ENCODE results near the gene MED27. TPM values are rescaled to one million over a fixed set of nuclear protein-coding genes. Genes with fewer than 3 reads are reported as not detected.
A peak's percentile ranks its signal among the peaks of the same experiment; 100 is the strongest.

MED27 gene
- total and polyA plus RNA-seq, 9 of the 15 experiments (the other 6 are each of a cell fraction or from before 2014, with no cell fraction given) = 24.4 to 91.0 (median 36.1) TPM

DNA sequence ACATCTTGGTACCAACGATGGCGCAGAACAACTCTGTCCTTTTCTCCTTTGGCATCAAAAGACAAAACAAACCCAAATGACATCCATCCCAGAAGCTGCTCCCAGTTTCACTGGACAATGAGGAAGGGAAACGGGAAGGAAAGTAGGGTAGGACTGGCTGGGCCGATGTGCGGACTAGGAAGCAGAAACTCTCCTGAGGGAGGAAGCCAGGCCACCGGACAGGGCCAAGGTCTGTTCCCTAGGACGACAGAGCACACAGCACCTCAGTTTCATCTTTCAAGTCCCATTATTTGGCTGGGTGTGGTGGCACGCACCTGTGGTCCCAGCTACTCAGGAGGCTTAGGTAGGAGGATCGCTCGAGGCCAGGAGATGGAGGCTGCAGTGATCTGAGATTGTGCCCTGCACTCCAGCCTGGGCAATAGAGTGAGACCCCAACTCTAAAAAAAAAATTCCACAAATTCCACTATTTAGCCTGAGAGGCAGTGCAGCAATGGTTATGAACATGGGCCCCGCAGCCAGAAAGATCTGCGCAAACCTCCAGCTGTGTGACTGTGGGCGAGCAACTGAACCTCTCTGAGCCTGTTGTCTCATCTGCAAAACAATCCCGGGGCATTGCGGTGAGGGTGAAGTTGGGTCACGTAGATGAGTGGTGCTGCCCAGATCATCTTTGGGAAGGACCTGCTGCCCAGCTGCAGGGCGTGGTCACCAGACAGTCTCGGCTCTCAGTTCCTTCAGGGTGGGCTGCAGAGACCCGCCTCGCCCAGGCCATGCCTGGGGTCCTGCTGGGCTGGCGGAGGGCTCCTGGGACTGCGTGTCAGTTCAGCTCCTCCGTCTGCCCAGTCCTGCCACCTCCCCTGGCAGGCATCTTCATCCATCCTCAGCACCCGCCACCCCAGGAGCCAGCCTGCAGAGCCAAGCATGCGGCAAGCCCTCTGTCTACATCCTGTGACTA, 238.6 kb downstream of the MED27 start (continued):
- TF ChIP-seq AFF1 (IDR thresholded peaks at IDR 0.05; ENCODE audit: low read depth in 1 of 2, partially characterized antibody in 2 of 2) = no peak
- TF ChIP-seq ZNF354B (CRISPR knock-in tag; IDR thresholded peaks at IDR 0.05) = no peak
- TF ChIP-seq ELK1 (CRISPR knock-in tag; IDR thresholded peaks at IDR 0.05) = no peak
- TF ChIP-seq CAMTA2 (CRISPR knock-in tag; conservative IDR thresholded peaks at IDR 0.05) = no peak
- TF ChIP-seq ZNF583 (CRISPR knock-in tag; IDR thresholded peaks at IDR 0.05) = no peak
- no peak for TF ChIP-seq ZNF707 (CRISPR knock-in tag; conservative IDR thresholded peaks at IDR 0.05)
- TF ChIP-seq PHF8 (IDR thresholded peaks at IDR 0.05; ENCODE audit: borderline replicate concordance, low read length) = no peak
- TF ChIP-seq ZNF239 (CRISPR knock-in tag; IDR thresholded peaks at IDR 0.05) = no peak
- TF ChIP-seq THRB (CRISPR knock-in tag; conservative IDR thresholded peaks at IDR 0.05) = no peak
- no peak for TF ChIP-seq FOXK2 (conservative IDR thresholded peaks at IDR 0.05 in 1 of 2, IDR thresholded peaks at IDR 0.05 in 1 of 2; ENCODE audit: low read depth in 2 of 2)
- no peak for TF ChIP-seq CBX8 (IDR thresholded peaks at IDR 0.05; ENCODE audit: borderline replicate concordance, extremely low read depth, low read depth, low read length, poor library complexity, severe bottlenecking)
- peak; percentile 94 for TF ChIP-seq ZNF121 (CRISPR knock-in tag; conservative IDR thresholded peaks at IDR 0.05)
- 0 out of 2 replicates have a peak, but pooled peaks have one; percentile 32 for TF ChIP-seq PTBP1 (IDR thresholded peaks at IDR 0.05; ENCODE audit: low read depth, low read length)
- TF ChIP-seq PRMT5 (CRISPR knock-in tag; IDR thresholded peaks at IDR 0.05) = no peak
- no peak for TF ChIP-seq THRA (IDR thresholded peaks at IDR 0.05)
- TF ChIP-seq, protein P1, sequence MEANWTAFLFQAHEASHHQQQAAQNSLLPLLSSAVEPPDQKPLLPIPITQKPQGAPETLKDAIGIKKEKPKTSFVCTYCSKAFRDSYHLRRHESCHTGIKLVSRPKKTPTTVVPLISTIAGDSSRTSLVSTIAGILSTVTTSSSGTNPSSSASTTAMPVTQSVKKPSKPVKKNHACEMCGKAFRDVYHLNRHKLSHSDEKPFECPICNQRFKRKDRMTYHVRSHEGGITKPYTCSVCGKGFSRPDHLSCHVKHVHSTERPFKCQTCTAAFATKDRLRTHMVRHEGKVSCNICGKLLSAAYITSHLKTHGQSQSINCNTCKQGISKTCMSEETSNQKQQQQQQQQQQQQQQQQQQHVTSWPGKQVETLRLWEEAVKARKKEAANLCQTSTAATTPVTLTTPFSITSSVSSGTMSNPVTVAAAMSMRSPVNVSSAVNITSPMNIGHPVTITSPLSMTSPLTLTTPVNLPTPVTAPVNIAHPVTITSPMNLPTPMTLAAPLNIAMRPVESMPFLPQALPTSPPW (CRISPR knock-in tag; IDR thresholded peaks at IDR 0.05) = no peak
- TF ChIP-seq ZNF224 (CRISPR knock-in tag; IDR thresholded peaks at IDR 0.05) = no peak

Measured in K562 (cell line).